ENCODE results near the gene ADGRL3.

Gene ADGRL3

GRCh38 chr4:61553557-61554125 lies 353.5 kb downstream of the ADGRL3 start:
- TF ChIP-seq CTCF (IDR thresholded peaks at IDR 0.05; ENCODE audit: low read depth, low read length, missing control alignments) = no peak
- no peak for DNase-seq (ENCODE audit: low read depth)
- H3K4me3 ChIP-seq (ENCODE audit: low read depth, low read length) = no peak overlapping the region

DNA sequence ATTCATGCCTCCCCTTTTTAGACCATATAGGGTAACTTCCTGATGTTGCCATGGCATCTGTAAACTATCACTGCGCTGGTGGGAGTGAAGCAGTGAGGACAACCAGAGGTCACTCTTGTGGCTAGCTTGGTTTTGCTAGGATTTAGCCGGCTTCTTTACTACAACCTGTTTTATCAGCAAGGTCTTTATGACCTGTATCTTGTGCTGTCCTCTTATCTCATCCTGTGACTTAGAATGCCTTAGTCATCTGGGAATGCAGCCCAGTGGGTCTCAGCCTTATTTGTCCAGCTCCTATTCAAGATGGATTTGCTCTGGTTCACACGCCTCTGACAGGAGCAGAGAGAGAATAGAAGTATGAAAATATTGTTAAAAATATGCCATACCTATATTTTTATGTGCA lies 355.7 kb downstream of the ADGRL3 start:
- DNase-seq (ENCODE audit: low read depth) = no peak
- no peak for TF ChIP-seq CTCF (IDR thresholded peaks at IDR 0.05; ENCODE audit: low read depth, low read length, missing control alignments)
- no peak overlapping the region for H3K4me3 ChIP-seq (ENCODE audit: low read depth, low read length)

GRCh38 chr4:61556277-61556676 lies 356.2 kb downstream of the ADGRL3 start:
- no peak overlapping the region for H3K4me3 ChIP-seq (ENCODE audit: low read depth, low read length)
- DNase-seq (ENCODE audit: low read depth) = no peak
- TF ChIP-seq CTCF (IDR thresholded peaks at IDR 0.05; ENCODE audit: low read depth, low read length, missing control alignments) = no peak

DNA sequence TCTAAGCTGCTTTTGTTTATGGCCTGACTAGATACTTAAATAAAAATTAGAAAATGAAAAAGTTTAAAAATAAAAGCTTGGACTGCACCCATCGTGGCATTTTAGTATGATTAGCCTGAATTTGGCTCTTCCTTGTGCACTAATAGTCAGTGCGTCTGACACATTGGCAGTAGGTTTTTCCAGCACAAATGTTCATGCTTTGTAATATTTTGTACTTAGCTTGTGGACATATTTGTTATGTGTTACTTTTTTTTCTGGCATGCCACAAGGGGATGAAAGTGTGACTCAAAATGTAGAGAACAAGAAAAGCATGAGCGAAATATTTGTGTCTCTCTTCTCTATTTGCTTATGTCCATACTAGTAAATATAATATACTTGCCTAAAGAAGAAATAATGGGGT lies 359.3 kb downstream of the ADGRL3 start:
- no peak for TF ChIP-seq CTCF (IDR thresholded peaks at IDR 0.05; ENCODE audit: low read depth, low read length, missing control alignments)
- no peak overlapping the region for H3K4me3 ChIP-seq (ENCODE audit: low read depth, low read length)
- no peak for DNase-seq (ENCODE audit: low read depth)

- H3K4me3 ChIP-seq (ENCODE audit: low read depth, low read length) = no peak overlapping the region
- no peak for DNase-seq (ENCODE audit: low read depth)
- TF ChIP-seq CTCF (IDR thresholded peaks at IDR 0.05; ENCODE audit: low read depth, low read length, missing control alignments) = no peak
Observed at GRCh38 chr4:61561028-61561427, 360.9 kb downstream of the ADGRL3 start.

DNA sequence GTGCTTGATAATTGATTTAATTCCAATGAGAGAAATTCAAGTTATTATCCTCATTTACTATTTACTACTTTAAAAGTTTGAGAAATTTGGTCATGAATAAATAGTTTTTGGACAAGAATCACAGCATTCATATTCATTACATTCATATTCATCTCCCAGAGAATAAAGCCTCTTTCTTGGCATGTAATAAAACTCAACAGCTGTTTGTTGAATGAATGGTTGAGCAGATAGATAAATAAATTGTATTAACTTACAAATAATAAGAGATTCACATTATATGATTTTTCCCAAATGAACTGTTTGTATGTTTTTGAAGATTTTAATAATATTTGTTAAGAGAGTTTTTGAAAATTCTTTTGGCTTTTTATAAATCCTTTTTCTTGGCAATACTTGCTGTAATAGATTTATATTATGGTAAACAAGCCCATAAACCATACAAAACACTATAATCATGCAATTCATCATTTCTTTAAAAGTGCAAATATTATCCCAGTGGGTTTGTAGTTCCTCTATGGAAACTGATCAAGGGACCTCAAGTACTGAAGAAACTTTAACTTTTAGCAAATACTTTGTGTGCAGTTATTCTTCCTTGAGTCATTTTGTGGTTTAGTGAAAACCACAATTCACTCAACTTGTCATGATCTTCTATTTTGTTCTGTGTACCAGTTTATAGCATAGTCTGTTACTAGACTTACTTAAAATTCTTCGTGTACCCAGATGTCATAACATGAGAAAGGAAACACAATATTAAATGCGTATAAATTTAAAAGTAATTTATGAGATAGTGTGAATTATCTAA lies 371.8 kb downstream of the ADGRL3 start:
- DNase-seq (ENCODE audit: low read depth) = no peak
- TF ChIP-seq CTCF (IDR thresholded peaks at IDR 0.05; ENCODE audit: low read depth, low read length, missing control alignments) = no peak
- no peak overlapping the region for H3K4me3 ChIP-seq (ENCODE audit: low read depth, low read length)

GRCh38 chr4:61575796-61576195 lies 375.7 kb downstream of the ADGRL3 start:
- H3K4me3 ChIP-seq (ENCODE audit: low read depth, low read length) = no peak overlapping the region
- no peak for DNase-seq (ENCODE audit: low read depth)
- TF ChIP-seq CTCF (IDR thresholded peaks at IDR 0.05; ENCODE audit: low read depth, low read length, missing control alignments) = no peak

All from GM12864 (cell line).